Liver (tissue), 9 donors: ENCODE measurements around the gene NAT8L. TPM values are rescaled to one million over a fixed set of nuclear protein-coding genes. Genes with fewer than 3 reads are reported as not detected.
A peak's percentile ranks its signal among the peaks of the same experiment; 100 is the strongest.

Experiments
- DNase-seq: peaks from one replicate; pipeline ENCODE4 v3.0.0-alpha.2; 2017; ENCODE audit warnings: low spot score
- H3K27ac ChIP-seq, 2 donors: one replicate each; pipeline ENCODE4 v1.7.0; 2013; ENCODE audit warnings: inconsistent platforms in 2 of 2, low read length in 2 of 2, control low read depth in 1 of 2, low read depth in 1 of 2, mild to moderate bottlenecking in 1 of 2
- H3K27me3 ChIP-seq, 4 donors: one replicate each; pipeline versions ENCODE4 v1.6.1 to v1.7.0; 2013; ENCODE audit warnings: low read length in 3 of 4, inconsistent platforms in 1 of 4, mild to moderate bottlenecking in 1 of 4, moderate library complexity in 1 of 4; ENCODE audit not compliant: control insufficient read depth in 4 of 4, insufficient read depth in 4 of 4
- H3K36me3 ChIP-seq, 4 donors: one replicate each; pipeline versions ENCODE4 v1.6.1 to v1.7.0; 2013; ENCODE audit warnings: low read length in 3 of 4, mild to moderate bottlenecking in 3 of 4, low read depth in 1 of 4, moderate library complexity in 1 of 4; ENCODE audit not compliant: control insufficient read depth in 4 of 4, insufficient read depth in 3 of 4
- H3K4me1 ChIP-seq, 4 donors: one replicate each; pipeline versions ENCODE4 v1.6.1 to v1.7.0; 2013; ENCODE audit warnings: low read length in 3 of 4, mild to moderate bottlenecking in 3 of 4, moderate library complexity in 1 of 4; ENCODE audit not compliant: control insufficient read depth in 4 of 4, insufficient read depth in 4 of 4
- H3K4me3 ChIP-seq, 3 donors: one replicate each; pipeline versions ENCODE4 v1.6.1 to v1.7.0; 2013; ENCODE audit warnings: low read length in 3 of 3, control low read depth in 1 of 3, low read depth in 1 of 3, mild to moderate bottlenecking in 1 of 3
- H3K9ac ChIP-seq, 2 donors: one replicate each; pipeline ENCODE4 v1.7.0; 2013; ENCODE audit warnings: low read length in 2 of 2, mild to moderate bottlenecking in 2 of 2, moderate library complexity in 2 of 2, control low read depth in 1 of 2, low read depth in 1 of 2
- H3K9me3 ChIP-seq, 4 donors: one replicate each; pipeline versions ENCODE4 v1.6.1 to v1.7.0; 2013; ENCODE audit warnings: low read length in 3 of 4; ENCODE audit not compliant: control insufficient read depth in 4 of 4
- CTCF ChIP-seq: fragments of 150-350 bp; IDR thresholded peaks from 2 replicates; pipeline ENCODE4 v1.5.1; 2017; ENCODE audit warnings: improper control_type of control experiment, low read depth, low read length; ENCODE audit not compliant: missing input control
- EGR1 ChIP-seq, 2 donors: IDR thresholded peaks; 2 replicates each; pipeline ENCODE4 v1.6.1; 2016 to 2018; ENCODE audit warnings: antibody characterized with exemption in 2 of 2, low read depth in 2 of 2
- FOXA1 ChIP-seq: IDR thresholded peaks from 2 replicates; pipeline ENCODE4 v1.6.1; 2016; ENCODE audit warnings: antibody characterized with exemption
- FOXA2 ChIP-seq: IDR thresholded peaks from 2 replicates; pipeline ENCODE4 v1.6.1; 2016; ENCODE audit warnings: antibody characterized with exemption
- GABPA ChIP-seq, 2 donors: IDR thresholded peaks in 1 of 2; conservative IDR thresholded peaks in 1 of 2; 2 replicates each; pipeline ENCODE4 v1.6.1; 2016; ENCODE audit warnings: antibody characterized with exemption in 2 of 2, mild to moderate bottlenecking in 1 of 2, moderate library complexity in 1 of 2
- HNF4A ChIP-seq, 2 donors: conservative IDR thresholded peaks; 2 replicates each; pipeline ENCODE4 v1.6.1; 2016; ENCODE audit warnings: antibody characterized with exemption in 2 of 2, mild to moderate bottlenecking in 2 of 2
- JUND ChIP-seq, 2 donors: IDR thresholded peaks; 2 replicates each; pipeline ENCODE4 v1.6.1; 2016; ENCODE audit warnings: antibody characterized with exemption in 2 of 2
- NR2F2 ChIP-seq: IDR thresholded peaks from 2 replicates; pipeline ENCODE4 v1.6.1; 2016; ENCODE audit warnings: antibody characterized with exemption
- RAD21 ChIP-seq, 2 donors: IDR thresholded peaks; 2 replicates each; pipeline ENCODE4 v1.6.1; 2016; ENCODE audit warnings: antibody characterized with exemption in 2 of 2, mild to moderate bottlenecking in 2 of 2
- REST ChIP-seq: IDR thresholded peaks from 2 replicates; pipeline ENCODE4 v1.6.1; 2016; ENCODE audit warnings: antibody characterized with exemption, mild to moderate bottlenecking
- RXRA ChIP-seq, 2 donors: IDR thresholded peaks; 2 replicates each; pipeline ENCODE4 v1.6.1; 2017 to 2018; ENCODE audit warnings: antibody characterized with exemption in 2 of 2, mild to moderate bottlenecking in 1 of 2
- SP1 ChIP-seq: IDR thresholded peaks from 2 replicates; pipeline ENCODE4 v1.6.1; 2018; ENCODE audit warnings: antibody characterized with exemption, mild to moderate bottlenecking
- TAF1 ChIP-seq: conservative IDR thresholded peaks from 2 replicates; pipeline ENCODE4 v1.6.1; 2016; ENCODE audit warnings: antibody characterized with exemption, mild to moderate bottlenecking
- YY1 ChIP-seq: IDR thresholded peaks from 2 replicates; pipeline ENCODE4 v1.6.1; 2016; ENCODE audit warnings: antibody characterized with exemption, mild to moderate bottlenecking
- WGBS: extraction: QIAGEN DNeasy Blood & Tissue Kit; methylation state at CpG from one replicate; pipeline ENCODE4 v1.1.7; 2013; 5-methylcytosine and 5-hydroxymethylcytosine counted together
- polyA plus RNA-seq, 2 donors: library from polyadenylated mRNA; stranded (reverse) in 1 of 2; unstranded in 1 of 2; fragments of 200-250 nt in 1 of 2; fragments of >200 nt in 1 of 2; fragmentation: Nextera tagmentation in 1 of 2; extraction: Ambion mirVana in 1 of 2; gene quantifications; one replicate each; pipeline versions ENCODE4 v1.2.1 to v1.2.3, GENCODE V29; 2013 to 2015
- total RNA-seq, 2 donors: library from RNA; depleted of rRNA; stranded (reverse); fragments of >200 nt; gene quantifications; one replicate each; pipeline ENCODE4 v1.2.3, GENCODE V29; 2014
- TF ChIP-seq, protein P1 (sequence below): IDR thresholded peaks from 2 replicates; pipeline ENCODE4 v1.6.1; 2016; ENCODE audit warnings: antibody characterized with exemption
- TF ChIP-seq, protein P2 (sequence below): IDR thresholded peaks from 2 replicates; pipeline ENCODE4 v1.6.1; 2016; ENCODE audit warnings: antibody characterized with exemption
- TF ChIP-seq, protein P3 (sequence below): IDR thresholded peaks from 2 replicates; pipeline ENCODE4 v1.6.1; 2016; ENCODE audit warnings: antibody characterized with exemption
- donor health status: healthy.
- donor health status: healthy.
- donor health status: healthy.
- donor health status: healthy.
- donor health status: healthy.

Gene NAT8L
- total and polyA plus RNA-seq, 4 donors, result 0.07 to 0.09 (median 0.08) TPM; not detected in 1

- Histone ChIP-seq H3K4me1 (peaks cover 4 to 40% (median 30%) of the 10 kb centered on the region in 4 donors), H3K9ac (no peak overlapping the region), H3K4me3 (no peak overlapping the region), H3K27me3 (peaks cover 0 to 2% (median 0%) of the 10 kb centered on the region in 4 donors), H3K36me3 (no peaks in the 10 kb centered on the region), H3K9me3 (no peaks in the 10 kb centered on the region), H3K27ac (no peak overlapping the region)
- DNase-seq, result no peak
- TF ChIP-seq, protein P1, sequence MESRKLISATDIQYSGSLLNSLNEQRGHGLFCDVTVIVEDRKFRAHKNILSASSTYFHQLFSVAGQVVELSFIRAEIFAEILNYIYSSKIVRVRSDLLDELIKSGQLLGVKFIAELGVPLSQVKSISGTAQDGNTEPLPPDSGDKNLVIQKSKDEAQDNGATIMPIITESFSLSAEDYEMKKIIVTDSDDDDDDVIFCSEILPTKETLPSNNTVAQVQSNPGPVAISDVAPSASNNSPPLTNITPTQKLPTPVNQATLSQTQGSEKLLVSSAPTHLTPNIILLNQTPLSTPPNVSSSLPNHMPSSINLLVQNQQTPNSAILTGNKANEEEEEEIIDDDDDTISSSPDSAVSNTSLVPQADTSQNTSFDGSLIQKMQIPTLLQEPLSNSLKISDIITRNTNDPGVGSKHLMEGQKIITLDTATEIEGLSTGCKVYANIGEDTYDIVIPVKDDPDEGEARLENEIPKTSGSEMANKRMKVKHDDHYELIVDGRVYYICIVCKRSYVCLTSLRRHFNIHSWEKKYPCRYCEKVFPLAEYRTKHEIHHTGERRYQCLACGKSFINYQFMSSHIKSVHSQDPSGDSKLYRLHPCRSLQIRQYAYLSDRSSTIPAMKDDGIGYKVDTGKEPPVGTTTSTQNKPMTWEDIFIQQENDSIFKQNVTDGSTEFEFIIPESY, result no peak
- TF ChIP-seq RAD21 (IDR thresholded peaks at IDR 0.05), result no peak
- TF ChIP-seq JUND (IDR thresholded peaks at IDR 0.05), result peak in 1 of 2 donors; percentile 11
- TF ChIP-seq NR2F2, result no peak
- TF ChIP-seq TAF1, result no peak
- TF ChIP-seq FOXA1, result peak; percentile 10
- TF ChIP-seq RXRA (IDR thresholded peaks at IDR 0.05), result peak in 1 of 2 donors; percentile 56
- TF ChIP-seq, protein P2, sequence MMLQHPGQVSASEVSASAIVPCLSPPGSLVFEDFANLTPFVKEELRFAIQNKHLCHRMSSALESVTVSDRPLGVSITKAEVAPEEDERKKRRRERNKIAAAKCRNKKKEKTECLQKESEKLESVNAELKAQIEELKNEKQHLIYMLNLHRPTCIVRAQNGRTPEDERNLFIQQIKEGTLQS, result no peak
- TF ChIP-seq HNF4A (conservative IDR thresholded peaks at IDR 0.05), result peak; percentile 63 to 79
- TF ChIP-seq YY1, result no peak
- TF ChIP-seq REST, result peak; percentile 21
- TF ChIP-seq SP1, result peak; percentile 29
- 26% methylated on average over 1 of the region's 1 CpG for WGBS
Measured at GRCh38 chr4:2089222-2089621, 30.1 kb downstream of the NAT8L start.

- Histone ChIP-seq H3K27ac (peak overlapping the region; percentile 22 to 50), H3K36me3 (no peaks in the 10 kb centered on the region), H3K4me3 (no peak overlapping the region), H3K4me1 (peaks cover 3 to 30% (median 23%) of the 10 kb centered on the region in 4 donors), H3K27me3 (peaks cover 0 to 2% (median 0%) of the 10 kb centered on the region in 4 donors), H3K9ac (no peak overlapping the region), H3K9me3 (no peaks in the 10 kb centered on the region)
- no peak for DNase-seq
- WGBS, result 32% methylated on average over 1 of the region's 1 CpG
- TF ChIP-seq NR2F2 (no peak), CTCF (no peak), GABPA (IDR thresholded peaks at IDR 0.05 in 1 of 2, conservative IDR thresholded peaks at IDR 0.05 in 1 of 2) (no peak), EGR1 (IDR thresholded peaks at IDR 0.05; ENCODE audit: low read depth in 2 of 2) (no peak), FOXA2 (no peak), FOXA1 (no peak), HNF4A (conservative IDR thresholded peaks at IDR 0.05) (peak; percentile 68 to 82), RAD21 (IDR thresholded peaks at IDR 0.05) (peak; percentile 28 to 42), REST (no peak), JUND (IDR thresholded peaks at IDR 0.05) (no peak), TAF1 (no peak), SP1 (no peak), RXRA (IDR thresholded peaks at IDR 0.05) (peak; percentile 81 to 89), YY1 (no peak)
- TF ChIP-seq, protein P3, sequence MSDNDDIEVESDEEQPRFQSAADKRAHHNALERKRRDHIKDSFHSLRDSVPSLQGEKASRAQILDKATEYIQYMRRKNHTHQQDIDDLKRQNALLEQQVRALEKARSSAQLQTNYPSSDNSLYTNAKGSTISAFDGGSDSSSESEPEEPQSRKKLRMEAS, result no peak
- TF ChIP-seq, protein P2, result no peak
Measured at GRCh38 chr4:2090642-2091041, 31.5 kb downstream of the NAT8L start.
